Activated CD4-positive, alpha-beta T cell treated with anti-CD3 and anti-CD28 coated beads, Interleukin-2, amount 50 U/mL, for 1 hour (primary cell): ENCODE results near the gene CYP2F1.
"Not testable (repeated sequence)": the region's sequence is repeated elsewhere in the genome, so short reads cannot be mapped to it uniquely, and the experiment has no call there.

Source experiments
- DNase-seq: peaks from one replicate; pipeline ENCODE4 v3.0.0-alpha.2; 2020

The CYP2F1 gene

DNA sequence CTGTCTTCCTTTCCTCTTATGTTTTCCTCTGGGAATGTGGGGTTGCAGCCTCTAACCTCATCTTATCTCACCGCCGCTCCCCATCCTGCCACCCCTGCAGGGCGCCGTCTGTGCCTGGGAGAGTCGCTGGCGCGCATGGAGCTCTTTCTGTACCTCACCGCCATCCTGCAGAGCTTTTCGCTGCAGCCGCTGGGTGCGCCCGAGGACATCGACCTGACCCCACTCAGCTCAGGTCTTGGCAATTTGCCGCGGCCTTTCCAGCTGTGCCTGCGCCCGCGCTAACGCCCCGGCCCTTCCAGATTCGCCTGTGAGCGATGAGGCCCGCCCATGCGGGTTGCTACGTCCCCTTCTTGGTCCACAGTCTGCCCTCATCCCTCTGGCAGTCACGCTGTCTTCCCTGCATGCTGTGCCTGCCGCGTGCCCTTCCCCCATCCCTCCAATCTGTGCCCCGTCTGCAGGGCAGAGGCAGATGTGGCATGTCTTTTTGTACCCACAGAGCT is 13.6 kb downstream of the CYP2F1 start:
- DNase-seq: peak; percentile 87

DNA sequence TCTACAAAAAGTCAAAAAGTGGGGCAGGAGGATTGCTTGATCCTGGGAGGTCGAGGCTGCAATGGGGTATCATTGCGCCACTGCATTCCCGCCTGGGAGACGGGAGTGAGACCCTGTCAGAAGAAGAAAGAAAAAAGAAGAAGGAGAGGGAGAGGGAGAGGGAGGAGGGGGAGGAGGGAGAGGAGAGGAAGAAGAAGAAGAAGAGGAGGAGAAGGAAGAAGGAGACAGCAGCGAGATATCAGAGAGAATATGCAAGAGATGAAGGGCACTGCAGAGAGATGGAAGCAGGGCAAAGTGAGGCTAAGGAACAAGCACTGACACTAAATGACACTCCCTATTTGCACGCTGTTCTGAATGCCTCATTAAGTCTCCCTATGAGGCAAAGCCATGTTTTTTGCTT is 14.5 kb downstream of the CYP2F1 start:
- no peak for DNase-seq

DNA sequence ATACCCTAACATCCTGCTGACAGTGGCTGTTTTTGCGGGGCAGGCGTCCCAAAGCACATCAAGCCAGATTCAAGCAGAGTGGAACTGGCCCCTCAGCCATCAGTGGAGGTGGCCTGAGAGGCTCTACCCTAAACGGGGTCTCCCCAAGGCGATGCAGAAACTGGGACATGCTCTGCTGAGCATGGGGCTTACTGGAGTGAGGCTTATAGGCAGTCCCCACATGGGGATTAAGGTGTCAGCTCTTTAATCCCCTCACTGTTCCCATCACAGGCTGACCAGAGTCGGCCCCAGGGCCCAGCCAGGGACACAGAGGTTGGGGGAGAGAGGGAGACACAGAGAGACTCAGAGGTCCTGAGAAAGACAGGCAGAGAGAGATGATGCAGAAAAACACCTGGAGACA is 17.0 kb downstream of the CYP2F1 start:
- DNase-seq: no peak

DNA sequence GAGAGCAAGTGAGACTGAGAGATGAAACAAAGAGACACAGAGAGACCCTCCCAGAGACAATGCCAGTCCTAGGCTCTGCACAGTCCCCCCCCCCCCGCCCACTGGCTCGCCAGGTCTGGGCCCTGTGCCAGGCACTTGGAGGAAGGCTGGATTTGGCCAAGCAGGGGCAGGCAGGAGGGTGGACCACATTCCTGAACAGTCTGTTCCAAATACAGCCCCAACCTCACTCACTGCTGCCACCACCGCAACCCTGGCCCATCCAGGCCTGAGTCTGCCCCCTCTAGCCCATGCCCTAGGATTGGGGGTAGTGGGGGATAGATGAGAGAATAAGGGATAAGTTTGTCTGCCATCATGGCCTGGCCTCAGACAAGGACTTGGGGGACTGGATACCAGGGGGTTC is 19.0 kb downstream of the CYP2F1 start:
- no peak for DNase-seq

DNA sequence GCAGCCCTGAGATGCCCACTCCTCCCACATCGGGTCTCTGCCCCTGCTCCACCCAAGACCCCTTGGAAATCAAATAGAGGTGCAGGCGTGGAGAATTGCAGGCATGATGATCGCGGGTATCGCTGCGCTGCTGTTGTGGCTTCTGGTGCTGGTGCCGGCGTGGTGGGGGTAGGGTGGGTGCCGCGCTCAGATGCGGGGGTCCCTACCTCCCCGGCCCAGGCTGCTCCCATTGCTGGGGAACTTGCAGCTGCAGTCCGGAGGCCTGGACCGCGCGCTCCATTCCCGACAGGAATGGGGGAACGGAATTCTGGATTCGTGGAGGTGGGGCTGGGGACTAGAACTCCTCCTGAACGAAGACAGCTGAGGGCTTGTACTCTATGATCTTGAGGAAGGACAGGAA is 20.4 kb downstream of the CYP2F1 start:
- DNase-seq: no peak

DNA sequence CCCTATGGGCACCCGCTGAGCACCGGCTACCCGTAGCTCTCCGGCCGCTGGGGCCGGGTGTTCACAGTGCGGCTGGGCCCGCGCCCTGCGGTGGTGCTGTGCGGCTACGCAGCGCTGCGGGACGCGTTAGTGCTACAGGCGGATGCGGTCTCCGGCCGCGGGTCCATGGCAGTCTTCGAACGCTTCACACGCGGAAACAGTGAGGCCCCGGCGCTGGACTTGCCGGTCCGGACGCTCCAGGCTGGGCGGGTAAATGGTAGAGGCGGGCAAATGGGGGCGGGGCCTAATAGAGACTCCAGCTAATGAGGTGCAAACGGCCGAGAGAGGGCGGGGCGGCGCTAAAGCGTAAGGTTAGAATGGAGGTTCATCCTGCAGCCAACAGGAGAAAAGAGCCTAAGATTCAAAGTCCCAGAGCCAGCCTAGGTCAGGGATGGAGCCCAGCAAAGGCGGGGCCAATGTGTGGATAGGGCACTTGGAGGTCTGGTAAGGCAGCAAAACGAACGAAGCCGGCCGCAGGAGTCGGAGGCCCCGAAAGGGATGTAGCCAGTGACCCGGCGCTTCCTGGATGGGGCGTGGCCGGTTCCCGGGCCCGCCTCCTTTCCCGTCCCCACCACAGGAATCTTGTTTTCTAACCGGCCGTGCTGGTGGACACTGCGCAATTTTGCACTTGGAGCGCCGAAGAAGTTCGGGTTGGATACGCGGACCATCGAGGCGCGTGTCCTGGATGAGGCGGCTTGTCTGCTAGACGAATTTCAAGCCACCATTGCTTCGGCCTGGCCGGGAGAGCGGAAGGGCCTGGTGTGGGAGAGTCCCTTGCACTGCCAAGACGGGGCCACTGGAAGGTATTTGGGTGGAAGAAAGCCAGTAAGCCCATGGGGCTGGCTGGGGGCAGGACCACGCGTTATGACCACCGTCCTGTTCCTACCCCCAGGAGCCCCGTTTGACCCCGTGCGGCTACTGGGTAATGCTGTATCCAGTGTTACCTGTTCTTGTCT is 21.5 kb downstream of the CYP2F1 start:
- not testable (repeated sequence) for DNase-seq

DNA sequence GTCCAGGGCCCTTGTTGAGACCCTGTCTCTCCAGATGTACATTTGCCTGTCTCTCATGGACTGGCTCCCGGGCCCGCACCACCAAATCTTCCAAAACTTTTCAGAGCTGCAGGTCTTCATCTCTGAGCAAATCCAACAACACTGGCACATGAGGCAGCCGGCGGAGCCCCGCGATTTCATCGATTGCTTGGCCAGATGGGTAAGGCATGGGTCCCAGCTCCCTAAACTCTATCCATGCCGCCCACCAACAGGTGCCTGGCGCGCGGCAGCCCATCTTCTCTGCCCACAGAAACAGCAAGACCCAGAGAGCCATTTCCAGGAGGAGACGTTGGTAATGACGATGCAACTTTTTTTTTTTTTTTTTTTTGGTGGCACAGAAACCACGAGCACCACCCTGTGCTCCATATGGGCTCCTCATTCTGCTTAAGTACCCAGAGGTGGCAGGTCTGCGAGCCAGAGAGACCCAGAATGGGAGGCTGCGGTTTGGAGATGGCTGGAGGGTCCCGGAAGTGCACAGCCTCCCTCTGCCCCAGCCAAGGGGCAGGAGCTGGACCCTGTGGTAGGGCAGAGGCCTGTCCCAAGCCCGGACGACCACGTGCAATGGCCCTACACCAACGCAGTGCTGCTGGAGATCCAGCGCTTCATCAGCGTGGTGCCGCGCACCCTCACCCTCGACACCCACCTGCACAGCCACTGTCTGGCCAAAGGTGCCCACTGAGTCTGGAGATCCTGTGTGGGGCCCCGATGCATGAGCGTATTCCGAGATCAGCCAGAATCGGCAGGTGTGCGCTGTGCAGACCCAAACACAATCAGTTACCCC is 22.6 kb downstream of the CYP2F1 start:
- no peak for DNase-seq

DNA sequence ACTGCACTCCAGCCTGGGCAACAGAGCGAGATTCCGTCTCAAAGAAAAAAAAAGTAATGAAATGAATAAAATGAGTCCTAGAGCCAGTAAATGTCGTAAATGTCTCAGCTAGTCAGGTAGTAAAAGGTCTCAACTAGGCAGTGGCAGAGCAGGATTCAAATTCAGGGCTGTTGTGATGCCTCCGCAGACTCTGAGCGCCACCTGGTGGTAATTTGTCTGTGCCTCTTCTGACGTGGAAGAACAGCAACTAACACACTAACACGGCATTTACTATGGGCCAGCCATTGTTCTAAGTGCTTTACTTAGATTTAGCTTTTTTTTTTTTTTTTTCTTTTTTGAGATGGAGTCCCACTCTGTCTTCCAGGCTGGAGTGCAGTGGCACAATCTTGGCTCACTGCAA is 30.2 kb downstream of the CYP2F1 start:
- DNase-seq: peak; percentile 91

DNA sequence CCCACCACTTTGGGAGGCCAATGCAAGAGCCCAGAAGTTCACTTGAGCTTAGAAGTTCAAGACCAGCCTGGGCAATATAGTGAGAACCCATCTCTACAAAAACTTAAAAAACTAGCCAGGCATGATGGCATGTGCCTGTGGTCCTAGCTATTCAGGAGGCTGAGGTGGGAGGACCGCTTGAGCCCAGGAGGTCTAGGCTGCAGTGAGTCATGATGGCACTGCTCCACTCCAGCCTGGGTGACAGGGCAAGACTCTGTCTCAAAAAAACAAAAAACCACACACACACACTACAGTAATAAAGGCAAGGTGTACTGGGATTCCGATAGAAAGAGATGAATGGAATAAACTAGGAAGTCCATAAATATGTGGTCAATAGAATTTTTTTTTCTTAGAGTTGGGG is 35.6 kb downstream of the CYP2F1 start:
- no peak for DNase-seq

DNA sequence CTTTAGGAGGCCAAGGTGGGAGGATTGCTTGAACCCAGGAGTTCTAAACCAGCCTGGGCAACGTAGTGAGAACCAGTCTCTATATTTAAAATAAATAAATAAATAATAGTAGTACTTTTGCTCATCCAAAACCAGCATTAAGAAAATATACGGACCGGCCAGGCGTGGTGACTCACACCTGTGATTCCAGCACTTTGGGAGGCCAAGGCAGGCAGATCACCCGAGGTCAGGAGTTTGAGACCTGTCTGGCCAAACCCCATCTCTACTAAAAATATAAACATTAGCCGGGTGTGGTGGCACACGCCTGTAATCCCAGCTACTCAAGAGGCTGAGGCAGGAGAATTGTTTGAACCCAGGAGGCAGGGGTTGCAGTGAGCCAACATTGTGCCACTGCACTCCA is 36.8 kb downstream of the CYP2F1 start:
- DNase-seq: not testable (repeated sequence)

DNA sequence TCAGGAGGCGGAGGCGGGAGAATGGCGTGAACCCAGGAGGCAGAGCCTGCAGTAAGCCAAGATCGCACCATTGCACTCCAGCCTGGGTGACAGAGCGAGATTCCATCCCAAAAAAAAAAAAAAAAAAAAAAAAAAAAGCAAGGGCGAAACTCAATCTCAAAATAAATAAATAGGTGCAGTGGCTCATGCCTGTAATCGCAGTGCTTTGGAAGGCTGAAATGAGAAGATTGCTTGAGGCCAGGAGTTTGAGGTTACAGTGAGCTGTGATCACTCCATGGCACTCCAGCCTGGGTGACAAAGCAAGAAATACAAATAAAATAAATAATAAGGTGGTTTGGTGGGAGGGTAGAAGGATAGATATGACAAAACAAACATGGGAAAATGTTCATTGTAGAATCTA is 39.8 kb downstream of the CYP2F1 start:
- no peak for DNase-seq

DNA sequence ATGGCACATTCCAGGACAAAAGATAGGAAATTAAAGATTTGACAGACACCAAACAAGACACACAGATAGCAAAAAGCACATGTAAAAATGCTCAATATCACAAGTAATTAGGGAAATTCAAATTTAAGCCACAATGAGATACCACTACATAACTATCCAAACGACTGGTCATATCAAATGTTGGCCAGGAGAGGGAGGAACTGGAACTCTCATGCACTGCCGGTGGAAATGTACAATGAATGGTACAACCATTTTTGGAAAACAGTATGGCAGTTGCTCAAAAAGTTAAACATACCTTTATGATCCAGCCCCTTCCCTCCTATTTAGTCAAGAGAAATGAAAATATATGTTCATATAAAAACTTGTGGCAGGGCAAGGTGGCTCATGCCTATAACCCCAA is 42.0 kb downstream of the CYP2F1 start:
- no peak for DNase-seq

DNA sequence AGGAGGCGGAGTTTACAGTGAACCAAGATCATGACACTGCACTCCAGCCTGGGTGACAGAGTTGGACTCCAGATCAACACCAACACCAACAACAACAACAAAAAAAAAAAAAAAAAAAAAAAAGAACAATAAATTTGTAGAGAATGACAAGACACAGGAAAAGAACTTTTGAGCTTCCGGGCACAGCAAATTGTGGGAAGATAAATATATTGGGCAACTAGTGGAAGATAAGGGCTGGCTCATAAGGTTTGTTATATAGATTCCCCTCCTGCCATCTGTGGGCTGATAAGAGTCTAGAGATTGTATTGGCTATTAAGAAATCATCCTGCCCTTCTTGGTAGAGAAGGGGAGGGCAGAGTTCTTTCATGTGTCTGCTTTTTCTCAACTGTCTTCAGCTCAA is 45.6 kb downstream of the CYP2F1 start:
- DNase-seq: no peak

DNA sequence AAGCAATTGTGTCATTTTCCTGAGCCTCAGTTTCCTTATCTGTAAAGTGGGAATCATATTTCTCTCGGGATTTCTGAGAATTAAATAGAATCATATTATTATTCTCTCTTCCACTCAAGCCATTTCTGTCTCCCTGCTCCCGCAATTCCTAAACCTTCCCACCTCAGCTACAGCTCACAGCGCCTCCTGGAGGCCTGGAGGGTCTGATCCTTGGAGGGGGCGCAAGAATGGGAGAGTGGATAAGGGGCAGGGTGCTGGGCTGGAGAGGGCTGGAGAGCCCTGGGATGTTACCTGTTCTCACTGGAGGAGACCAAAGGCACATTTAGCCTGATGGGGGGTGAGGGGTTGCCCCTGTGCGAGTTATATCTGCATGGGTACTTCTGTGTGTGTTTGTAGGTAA is 47.7 kb downstream of the CYP2F1 start:
- DNase-seq: no peak

DNA sequence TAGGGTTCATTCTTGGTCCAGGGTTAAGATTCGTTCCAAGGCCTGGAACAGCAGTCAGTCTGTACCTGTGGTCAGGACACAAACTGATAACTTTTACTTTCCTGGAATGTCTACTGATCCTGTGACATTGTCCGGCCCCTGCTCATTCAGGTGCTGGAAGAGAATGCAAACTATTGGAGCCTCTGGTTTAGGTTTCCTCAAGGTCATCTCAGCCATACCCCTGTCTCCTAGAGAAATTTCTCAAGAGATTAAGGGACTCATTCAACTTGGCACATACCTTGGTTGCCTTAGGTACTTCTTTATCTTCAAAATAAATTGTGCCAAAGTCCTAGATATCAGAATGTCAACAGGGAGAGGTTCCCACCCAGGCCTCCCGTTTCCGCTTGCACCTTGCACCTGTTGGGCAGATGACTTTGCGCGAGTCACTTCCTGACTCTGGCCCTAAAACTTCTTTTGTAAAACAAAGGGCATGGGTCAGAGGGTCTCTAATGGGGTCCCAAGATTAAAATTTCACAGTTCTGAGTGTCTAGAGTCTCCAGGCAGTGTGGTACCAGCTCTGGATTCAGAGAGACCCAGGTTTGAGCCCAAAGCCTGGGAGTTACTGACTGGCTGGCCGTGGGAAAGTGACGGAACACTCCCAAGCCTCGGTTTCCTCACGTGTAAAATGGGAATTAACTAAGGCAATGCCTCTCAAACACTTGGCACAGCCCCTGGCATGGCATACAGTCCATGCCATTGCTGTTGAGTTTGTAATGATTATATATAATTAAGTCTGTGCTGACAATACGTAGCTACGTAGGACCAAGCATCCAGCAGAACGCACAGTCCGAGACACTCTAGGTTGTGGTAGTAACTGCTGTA is 52.9 kb downstream of the CYP2F1 start:
- DNase-seq: no peak

DNA sequence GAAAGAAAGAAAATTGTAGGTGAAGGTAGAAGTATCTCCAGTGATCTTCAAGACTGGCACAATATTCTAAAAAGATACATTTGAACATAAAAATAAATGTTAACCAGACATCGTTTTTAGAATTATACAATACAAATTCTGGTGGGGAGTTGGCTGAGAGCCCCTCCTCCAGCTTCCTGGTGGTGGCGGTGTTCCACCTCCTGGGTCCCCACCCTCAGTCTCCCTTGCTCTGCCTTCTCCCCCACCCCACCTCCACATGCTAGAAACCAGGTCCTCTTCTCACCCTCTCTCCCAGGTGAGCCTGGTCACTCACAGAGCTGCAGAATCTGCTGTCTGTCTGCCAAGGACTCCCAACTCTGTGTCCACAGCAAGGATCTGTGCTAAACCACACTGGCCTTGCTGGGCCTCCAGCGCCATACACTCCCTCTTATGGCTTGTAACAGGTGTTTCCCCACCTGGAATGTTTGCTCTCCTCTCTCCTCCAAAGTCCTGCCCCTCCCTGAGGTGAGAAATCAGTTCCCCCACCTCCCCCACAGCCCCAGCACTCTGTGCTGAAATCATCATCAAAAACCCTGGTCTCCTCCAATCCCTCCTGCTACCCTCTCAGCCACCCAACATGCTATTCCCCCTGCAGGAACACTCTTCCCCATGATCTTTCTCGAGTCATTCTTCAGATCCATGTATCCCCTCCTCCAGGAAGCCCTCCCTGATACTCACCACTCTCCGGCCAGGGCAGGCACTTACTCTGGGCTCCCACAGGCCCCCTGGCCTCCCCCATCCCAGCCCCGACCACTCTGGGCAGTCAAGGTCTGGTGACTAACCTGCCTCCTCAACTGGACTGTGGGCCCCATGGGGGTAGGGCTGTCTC is 58.3 kb downstream of the CYP2F1 start:
- no peak for DNase-seq

DNA sequence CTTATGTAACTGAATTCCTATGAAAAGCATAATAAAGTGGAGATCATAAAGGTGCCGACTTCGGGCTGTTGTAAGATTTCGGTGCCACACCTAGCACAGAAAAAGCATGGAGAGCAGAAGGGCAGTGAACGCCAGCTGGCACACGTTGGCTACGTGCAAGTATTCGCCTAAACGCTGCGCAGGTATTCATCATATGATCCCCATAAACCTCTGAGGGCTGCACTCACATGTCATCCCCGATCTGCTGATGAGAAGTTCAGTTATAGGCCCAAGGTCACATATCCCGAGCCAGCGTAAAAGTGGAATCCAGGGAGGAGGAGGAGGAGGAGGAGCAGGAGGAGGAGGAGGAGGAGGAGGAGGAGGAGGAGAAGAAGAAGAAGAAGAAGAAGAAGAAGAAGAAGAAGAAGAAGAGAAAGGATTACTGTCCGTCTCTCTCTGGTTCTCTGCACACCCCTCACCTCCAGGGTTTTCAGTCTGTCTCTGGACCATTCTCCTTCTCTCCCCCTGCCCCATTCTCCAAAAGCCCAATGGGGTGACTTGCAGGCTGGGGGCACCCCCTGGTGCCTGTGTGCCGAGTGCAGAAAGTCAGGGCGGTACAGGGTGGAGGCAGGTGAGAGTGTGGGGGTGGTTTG is 60.2 kb downstream of the CYP2F1 start:
- no peak for DNase-seq

DNA sequence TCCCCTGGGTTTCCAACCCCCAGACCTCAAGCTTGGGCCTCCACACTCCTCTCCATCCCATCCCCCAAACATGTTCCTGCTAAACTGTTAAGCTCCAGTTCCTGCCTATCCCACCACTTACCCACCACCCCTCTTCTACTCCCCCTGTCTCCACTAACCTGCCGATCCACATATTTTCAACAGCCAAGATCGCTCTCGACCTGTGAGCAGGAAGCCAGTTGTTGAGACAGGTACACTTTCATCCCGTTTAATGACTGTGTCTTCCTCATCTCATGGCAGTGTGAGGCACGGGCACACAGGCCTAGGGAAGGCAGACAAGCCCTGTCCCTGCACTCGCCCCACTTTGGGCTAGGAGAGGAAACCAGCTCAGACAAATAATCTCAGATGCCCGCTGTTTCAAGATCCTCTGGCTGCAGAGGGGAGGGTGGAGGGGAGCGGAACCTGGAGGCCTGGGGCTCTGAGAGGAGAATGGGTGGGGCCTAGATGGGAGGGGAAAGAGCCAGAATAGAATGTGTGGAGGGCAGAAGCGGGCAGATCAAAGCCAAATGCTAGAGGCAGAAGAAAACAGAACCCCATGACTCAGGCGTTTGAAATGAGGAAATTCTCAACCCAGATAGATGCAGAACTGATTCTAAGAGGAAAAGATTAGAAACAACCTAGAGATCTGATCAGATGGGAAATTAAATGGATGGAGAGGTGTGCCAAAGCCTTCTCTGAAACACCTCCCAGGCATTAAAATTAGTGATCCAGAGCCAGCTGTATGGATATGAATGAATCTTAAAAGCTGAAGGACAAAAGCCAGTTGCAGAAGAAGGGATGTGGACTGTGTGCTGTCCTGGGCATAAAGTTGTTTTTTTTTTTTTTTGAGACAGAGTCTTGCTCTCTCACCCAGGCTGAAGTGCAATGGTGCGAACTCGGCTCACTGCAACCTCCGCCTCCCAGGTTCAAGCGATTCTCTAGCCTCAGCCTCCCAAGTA is 61.9 kb downstream of the CYP2F1 start:
- DNase-seq: peak; percentile 30
